HepG2 (cell line): ENCODE data around the gene BHLHE41. TPM values are rescaled to one million over a fixed set of nuclear protein-coding genes. Genes with fewer than 3 reads are reported as not detected.

Experiments
- HNRNPLL ChIP-seq: fragments of 200-400 bp; formaldehyde crosslinking; IDR thresholded peaks from 2 replicates; pipeline ENCODE4 v1.6.1; 2017; ENCODE audit warnings: mild to moderate bottlenecking, low read depth, low read length; ENCODE audit not compliant: poor library complexity, severe bottlenecking
- ISX ChIP-seq: sonication (generic); formaldehyde crosslinking; conservative IDR thresholded peaks from 2 replicates; pipeline ENCODE4 v1.5.0; 2020; ENCODE audit warnings: missing genetic modification reagents
- MNT ChIP-seq: fragments of 450-650 bp; IDR thresholded peaks from 2 replicates; pipeline ENCODE4 v1.6.1; 2016
- MXD1 ChIP-seq: sonication (generic); formaldehyde crosslinking; IDR thresholded peaks from 2 replicates; pipeline ENCODE4 v1.4.0; 2020; ENCODE audit warnings: mild to moderate bottlenecking, missing genetic modification reagents
- MZF1 ChIP-seq: sonication (generic); formaldehyde crosslinking; IDR thresholded peaks from 2 replicates; pipeline ENCODE4 v1.8.1; 2023; ENCODE audit warnings: mild to moderate bottlenecking, missing genetic modification reagents, borderline replicate concordance
- RBAK ChIP-seq: sonication (generic); formaldehyde crosslinking; IDR thresholded peaks from 2 replicates; pipeline ENCODE4 v1.5.1; 2020; ENCODE audit warnings: mild to moderate bottlenecking, missing genetic modification reagents
- REPIN1 ChIP-seq: sonication (generic); formaldehyde crosslinking; IDR thresholded peaks from 2 replicates; pipeline ENCODE4 v1.8.0; 2022; ENCODE audit warnings: missing genetic modification reagents, low read depth, mild to moderate bottlenecking, borderline replicate concordance
- SKI ChIP-seq: fragments of 450-650 bp; IDR thresholded peaks from one replicate; pipeline ENCODE4 v1.6.1; 2018; ENCODE audit warnings: mild to moderate bottlenecking; ENCODE audit not compliant: partially characterized antibody
- TCF7L2 ChIP-seq: IDR thresholded peaks from 2 replicates; pipeline ENCODE4 v1.6.1; 2011; ENCODE audit warnings: mild to moderate bottlenecking, low read depth, low read length, moderate library complexity
- TGIF2 ChIP-seq: IDR thresholded peaks from 2 replicates; pipeline ENCODE4 v1.6.1; 2016; ENCODE audit warnings: control low read depth, missing compliant biosample characterization
- THAP9 ChIP-seq: sonication (generic); formaldehyde crosslinking; IDR thresholded peaks from 2 replicates; pipeline ENCODE4; 2020; ENCODE audit warnings: missing genetic modification reagents, mild to moderate bottlenecking, borderline replicate concordance
- TP53 ChIP-seq: sonication (generic); formaldehyde crosslinking; conservative IDR thresholded peaks from 2 replicates; pipeline ENCODE4 v1.4.0; 2020; ENCODE audit warnings: missing genetic modification reagents
- ZFAT ChIP-seq: sonication (generic); formaldehyde crosslinking; conservative IDR thresholded peaks from 2 replicates; pipeline ENCODE4 v1.8.1; 2023; ENCODE audit warnings: missing genetic modification reagents, inconsistent platforms
- ZNF124 ChIP-seq: sonication (generic); formaldehyde crosslinking; IDR thresholded peaks from 2 replicates; pipeline ENCODE4 v1.4.0; 2020; ENCODE audit warnings: missing genetic modification reagents
- ZNF224 ChIP-seq: sonication (generic); formaldehyde crosslinking; IDR thresholded peaks from 2 replicates; pipeline ENCODE4 v1.5.0; 2020; ENCODE audit warnings: mild to moderate bottlenecking, missing genetic modification reagents
- ZNF264 ChIP-seq: sonication (generic); formaldehyde crosslinking; IDR thresholded peaks from 2 replicates; pipeline ENCODE4 v1.4.0; 2020; ENCODE audit warnings: missing genetic modification reagents
- ZNF296 ChIP-seq: sonication (generic); formaldehyde crosslinking; conservative IDR thresholded peaks from 2 replicates; pipeline ENCODE4 v1.5.0; 2020; ENCODE audit warnings: mild to moderate bottlenecking, missing genetic modification reagents
- ZNF672 ChIP-seq: sonication (generic); formaldehyde crosslinking; IDR thresholded peaks from 2 replicates; pipeline ENCODE4 v1.8.1; 2022; ENCODE audit warnings: missing genetic modification reagents
- ZNF687 ChIP-seq: sonication (generic); formaldehyde crosslinking; IDR thresholded peaks from 2 replicates; pipeline ENCODE4 v1.5.1; 2020; ENCODE audit warnings: mild to moderate bottlenecking, missing genetic modification reagents, moderate library complexity
- polyA plus RNA-seq, 8 experiments: library from polyadenylated mRNA; depleted of rRNA in 3 of 8; stranded (reverse) in 7 of 8; unstranded in 1 of 8; fragments of >200 nt; fragmentation: Illumina TruSeq in 4 of 8; extraction: Trizol in 4 of 8; gene quantifications; 2 replicates each; pipeline versions ENCODE4 v1.2.1 to v1.2.3, GENCODE V29; 2011 to 2016; ENCODE audit warnings: low read depth in 4 of 8, missing spikeins in 1 of 8, mixed read lengths in 1 of 8; ENCODE audit not compliant: insufficient read depth in 1 of 8
- total RNA-seq, 5 experiments: library from RNA; depleted of rRNA; stranded (reverse); fragments of >200 nt; fragmentation: Illumina TruSeq; extraction: Trizol; gene quantifications; 2 replicates each; pipeline ENCODE4 v1.2.3, GENCODE V29; 2016; ENCODE audit warnings: low read depth in 1 of 5

BHLHE41 gene
- total and polyA plus RNA-seq, 2 of the 13 experiments (the other 11 are each of a cell fraction or from before 2014, with no cell fraction given) = 0.03 TPM; not detected in 1

- TF ChIP-seq MNT = peak; percentile 98
- TF ChIP-seq SKI = peak; percentile 31
- TF ChIP-seq MXD1 (CRISPR knock-in tag) = peak; percentile 85
- TF ChIP-seq ZNF224 (CRISPR knock-in tag) = peak; percentile 87; the same call in 1 of the 2 replicates
- peak; percentile 94 for TF ChIP-seq ZNF687 (CRISPR knock-in tag)
- no peak for TF ChIP-seq TP53
- no peak for TF ChIP-seq TCF7L2
- peak; percentile 80; the same call in 1 of the 2 replicates for TF ChIP-seq TGIF2 (CRISPR knock-in tag)
- no peak; the same call in 1 of the 2 replicates for TF ChIP-seq ZNF124 (CRISPR knock-in tag)
- no peak for TF ChIP-seq ZNF296 (CRISPR knock-in tag)
- no peak for TF ChIP-seq RBAK
- TF ChIP-seq THAP9 (CRISPR knock-in tag) = peak; percentile 63; the same call in 1 of the 2 replicates
- TF ChIP-seq ZNF264 (CRISPR knock-in tag) = 0 out of 2 replicates have a peak, but pooled peaks have one; percentile 43
- TF ChIP-seq ZNF672 (CRISPR knock-in tag) = 0 out of 2 replicates have a peak, but pooled peaks have one; percentile 64
- peak; percentile 59; the same call in 1 of the 2 replicates for TF ChIP-seq REPIN1
- TF ChIP-seq ZFAT (CRISPR knock-in tag) = no peak
- TF ChIP-seq ISX = no peak
- TF ChIP-seq HNRNPLL = peak; percentile 31
- TF ChIP-seq MZF1 = no peak
These were observed 10.8 kb downstream of the BHLHE41 start (continued) for GRCh38 chr12:26113853-26114719.
